ENCODE data around the gene POP5.

Gene POP5

DNA sequence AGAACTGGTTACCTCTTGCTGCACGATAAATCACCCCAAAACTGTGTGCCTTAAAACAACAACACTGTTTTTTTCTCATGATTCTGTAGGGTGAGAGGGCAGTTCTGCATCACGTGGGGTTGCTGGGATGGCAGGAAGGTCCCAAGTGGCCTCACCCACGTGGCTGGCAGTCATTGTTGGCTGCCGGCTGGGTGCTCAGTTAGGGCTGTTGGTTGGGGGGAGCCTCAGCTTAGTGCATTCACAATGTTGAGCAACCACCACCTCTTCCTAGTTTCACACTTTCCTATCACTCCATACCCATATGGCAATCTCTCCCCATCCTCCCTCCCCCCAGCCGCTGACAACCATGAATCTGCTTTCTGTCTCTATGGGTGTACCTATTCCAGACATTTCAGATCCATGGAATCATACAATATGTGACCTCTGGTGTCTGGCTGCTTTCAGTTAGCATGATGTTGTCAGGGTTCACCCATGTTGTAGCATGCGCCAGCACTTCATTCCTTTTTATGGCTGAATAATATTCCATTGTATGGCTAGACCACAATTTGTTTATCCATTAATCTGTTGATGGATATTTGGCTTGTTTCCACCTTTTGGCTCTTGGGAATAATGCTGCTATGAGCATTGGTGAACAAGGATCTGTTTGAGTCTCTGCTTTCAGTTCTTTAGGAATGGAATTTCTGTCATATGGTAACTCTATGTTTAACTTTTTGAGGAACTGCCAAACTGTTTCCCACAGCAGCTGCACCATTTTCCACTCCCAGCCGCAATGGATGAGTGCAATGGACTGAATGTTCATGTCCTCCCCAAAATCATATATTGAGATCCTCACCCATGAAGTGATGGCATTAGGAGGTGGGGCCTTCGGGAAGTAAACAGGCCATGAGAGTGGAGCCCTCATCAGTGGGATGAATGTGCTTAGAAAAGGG is 11.2 kb upstream of the POP5 start:
- 0 out of 22 replicates have a peak overlapping the region, but pooled peaks of 1 of the 11 experiments have one; percentile 3 for H3K4me2 ChIP-seq
- H3K27ac ChIP-seq, result no peak overlapping the region
- H3K36me3 ChIP-seq, result no peaks in the 10 kb centered on the region
- H3K9ac ChIP-seq, result no peak overlapping the region
- no peaks in the 10 kb centered on the region for H3K27me3 ChIP-seq
- H4K20me1 ChIP-seq, result no peaks in the 10 kb centered on the region; a peak in 1 of 22 replicates
- TF ChIP-seq Cebpa-rat (IDR thresholded peaks at IDR 0.05), result no peak
- no peak overlapping the region for H3K4me3 ChIP-seq
- peaks cover 0 to 6% (median 0%) of the 10 kb centered on the region in 10 experiments; a peak in 3 of 20 replicates for H3K4me1 ChIP-seq
- H3K9me3 ChIP-seq (replicated peaks in 1 of 11), result no peaks in the 10 kb centered on the region

DNA sequence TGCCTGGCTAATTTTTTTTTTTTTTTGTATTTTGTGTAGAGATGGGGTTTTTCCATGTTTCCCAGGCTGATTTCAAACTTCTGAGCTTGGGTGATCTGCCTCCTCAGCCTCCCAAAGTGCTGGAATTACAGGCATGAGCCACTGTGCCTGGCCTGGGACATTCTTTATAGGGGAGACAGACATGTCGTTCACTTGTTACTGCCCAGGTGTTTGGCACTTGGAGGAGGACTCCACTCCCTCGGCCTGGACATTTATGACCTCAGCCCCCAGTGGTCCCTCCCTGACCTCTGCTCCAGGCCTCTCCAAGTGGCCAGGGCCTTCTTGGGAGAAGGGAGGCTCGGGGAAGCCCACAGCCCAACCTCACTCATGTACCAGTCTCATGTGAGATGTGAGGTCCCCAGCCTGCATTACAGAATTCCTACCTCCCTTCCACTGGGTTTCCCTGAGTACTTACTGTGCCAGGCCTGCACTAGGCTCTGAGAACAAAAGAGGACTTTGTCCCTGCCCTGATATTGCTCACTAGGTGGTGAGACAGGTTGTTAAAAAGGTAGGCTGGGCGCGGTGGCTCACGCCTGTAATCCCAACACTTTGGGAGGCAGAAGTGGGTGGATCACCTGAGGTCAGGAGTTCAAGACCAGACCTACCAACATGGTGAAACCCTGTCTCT is 9.7 kb upstream of the POP5 start:
- Histone ChIP-seq H3K9me3 (replicated peaks in 1 of 11) (no peaks in the 10 kb centered on the region), H3K4me2 (no peak overlapping the region), H4K20me1 (peaks cover 0 to 3% (median 0%) of the 10 kb centered on the region in 11 experiments; a peak in 3 of 22 replicates), H3K9ac (no peak overlapping the region), H3K4me3 (no peak overlapping the region), H3K4me1 (peaks cover 0 to 6% (median 0%) of the 10 kb centered on the region in 10 experiments; a peak in 3 of 20 replicates), H3K27me3 (peaks cover 4 to 10% (median 7%) of the 10 kb centered on the region in 11 experiments), H3K36me3 (no peaks in the 10 kb centered on the region), H3K27ac (no peak overlapping the region)
- no peak for TF ChIP-seq Cebpa-rat (IDR thresholded peaks at IDR 0.05)

DNA sequence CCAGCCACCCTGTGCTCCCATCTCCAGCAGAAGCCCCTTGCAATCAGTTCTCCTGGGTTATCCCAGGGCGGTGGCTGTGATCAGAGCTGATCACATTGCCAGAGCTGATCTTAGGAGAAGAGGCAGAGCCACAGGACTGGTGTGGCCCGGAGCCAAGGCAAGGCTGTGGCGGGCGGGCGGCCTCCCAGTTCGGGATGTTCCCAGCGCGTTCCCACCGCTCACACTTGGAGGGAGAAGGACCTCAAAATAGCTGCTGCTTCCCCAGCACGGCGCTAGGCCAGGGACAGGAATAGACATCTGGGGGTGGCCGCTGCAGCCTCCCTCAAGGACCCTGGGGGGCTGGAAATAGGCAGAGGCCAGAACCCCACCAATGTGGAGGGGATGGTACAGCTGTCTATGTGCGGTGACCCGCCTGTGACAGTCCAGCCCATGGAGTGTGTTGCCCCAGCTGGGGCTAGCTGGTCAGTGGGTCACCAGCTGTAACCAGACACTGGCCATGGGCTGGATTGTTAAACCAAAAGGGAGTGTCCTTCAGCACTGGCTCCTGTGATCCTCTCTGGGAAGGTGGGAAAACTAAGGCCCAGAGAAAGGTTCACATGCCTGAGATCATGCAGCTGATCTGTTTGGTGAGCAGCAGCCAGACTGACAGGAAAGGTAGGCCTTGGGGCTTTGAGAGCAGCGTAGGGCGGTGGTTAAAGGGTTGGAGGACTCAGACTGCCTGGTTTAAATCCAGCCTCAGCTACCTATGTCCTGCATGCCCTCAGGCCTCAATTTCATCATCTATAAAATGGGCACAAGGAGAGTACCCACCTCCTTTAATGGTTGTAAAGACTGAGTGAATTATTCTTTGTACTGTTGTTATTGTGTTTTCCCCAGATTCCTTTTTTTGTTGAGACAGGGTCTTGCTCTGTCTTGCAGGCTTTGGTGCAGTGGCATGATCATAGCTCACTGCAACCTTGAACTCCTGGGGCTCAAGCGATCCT is 8.0 kb upstream of the POP5 start:
- Histone ChIP-seq H3K9me3 (replicated peaks in 1 of 11) (no peaks in the 10 kb centered on the region), H4K20me1 (peaks cover 0 to 6% (median 0%) of the 10 kb centered on the region in 11 experiments; a peak in 7 of 22 replicates), H3K4me3 (no peak overlapping the region), H3K36me3 (no peaks in the 10 kb centered on the region), H3K27me3 (peaks cover 21 to 27% (median 24%) of the 10 kb centered on the region in 11 experiments), H3K4me2 (no peak overlapping the region), H3K4me1 (peaks cover 0 to 12% (median 7%) of the 10 kb centered on the region in 10 experiments; a peak in 11 of 20 replicates), H3K27ac (no peak overlapping the region), H3K9ac (no peak overlapping the region)
- no peak for TF ChIP-seq Cebpa-rat (IDR thresholded peaks at IDR 0.05)

DNA sequence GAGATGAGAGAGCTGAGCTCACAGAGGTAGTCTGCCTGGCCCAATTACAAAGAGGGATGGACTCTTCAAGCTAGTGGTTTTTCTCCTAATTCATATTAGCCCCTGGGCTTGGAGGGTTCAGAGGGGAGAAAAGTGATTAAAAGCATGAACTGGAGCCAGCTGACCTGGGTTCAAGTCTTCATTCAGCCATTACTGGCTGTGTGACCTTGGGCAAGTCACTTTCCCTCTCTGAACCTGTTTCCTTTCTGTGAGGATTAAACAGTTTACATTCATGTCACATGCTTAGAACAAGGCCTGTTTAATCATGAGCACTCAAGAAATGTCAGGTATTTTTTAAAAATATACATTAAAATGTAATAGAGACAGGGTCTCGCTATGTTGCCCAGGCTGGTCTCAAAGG is 7.2 kb upstream of the POP5 start:
- no peaks in the 10 kb centered on the region for H3K36me3 ChIP-seq
- no peak overlapping the region for H3K4me2 ChIP-seq
- no peaks in the 10 kb centered on the region for H3K9me3 ChIP-seq (replicated peaks in 1 of 11)
- H4K20me1 ChIP-seq, result peaks cover 0 to 13% (median 0%) of the 10 kb centered on the region in 11 experiments; a peak in 8 of 22 replicates
- H3K4me1 ChIP-seq, result peaks cover 0 to 15% (median 9%) of the 10 kb centered on the region in 10 experiments; a peak in 11 of 20 replicates
- no peak for TF ChIP-seq Cebpa-rat (IDR thresholded peaks at IDR 0.05)
- H3K9ac ChIP-seq, result no peak overlapping the region
- H3K27ac ChIP-seq, result no peak overlapping the region
- peaks cover 29 to 36% (median 32%) of the 10 kb centered on the region in 11 experiments for H3K27me3 ChIP-seq
- H3K4me3 ChIP-seq, result no peak overlapping the region

DNA sequence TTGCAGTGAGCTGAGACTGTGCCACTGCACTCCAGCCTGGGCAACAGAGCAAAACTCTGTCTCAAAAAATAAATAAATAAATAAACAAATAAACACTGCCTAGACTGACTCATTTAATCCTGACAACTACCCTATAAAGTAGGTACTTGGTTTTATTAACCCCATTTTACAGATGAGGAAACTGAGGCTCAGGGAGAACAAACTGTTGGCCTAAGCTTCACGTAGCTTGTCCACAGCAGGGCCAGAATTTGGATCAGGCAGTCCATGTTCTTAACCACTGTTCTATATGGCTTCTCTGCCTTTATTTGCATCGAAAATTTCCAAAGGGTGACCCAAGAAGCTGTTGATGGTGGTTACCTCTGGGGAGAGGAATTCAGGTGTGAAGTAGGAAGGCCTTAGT is 5.7 kb upstream of the POP5 start:
- Histone ChIP-seq H3K9me3 (replicated peaks in 1 of 11) (no peaks in the 10 kb centered on the region), H3K4me3 (no peak overlapping the region), H3K4me2 (no peak overlapping the region), H3K36me3 (no peaks in the 10 kb centered on the region), H3K27me3 (peaks cover 31 to 44% (median 35%) of the 10 kb centered on the region in 11 experiments), H3K27ac (no peak overlapping the region), H4K20me1 (peaks cover 0 to 13% (median 0%) of the 10 kb centered on the region in 11 experiments; a peak in 8 of 22 replicates), H3K4me1 (peaks cover 4 to 17% (median 13%) of the 10 kb centered on the region in 10 experiments; a peak in 18 of 20 replicates), H3K9ac (no peak overlapping the region)
- TF ChIP-seq Cebpa-rat (IDR thresholded peaks at IDR 0.05), result no peak

DNA sequence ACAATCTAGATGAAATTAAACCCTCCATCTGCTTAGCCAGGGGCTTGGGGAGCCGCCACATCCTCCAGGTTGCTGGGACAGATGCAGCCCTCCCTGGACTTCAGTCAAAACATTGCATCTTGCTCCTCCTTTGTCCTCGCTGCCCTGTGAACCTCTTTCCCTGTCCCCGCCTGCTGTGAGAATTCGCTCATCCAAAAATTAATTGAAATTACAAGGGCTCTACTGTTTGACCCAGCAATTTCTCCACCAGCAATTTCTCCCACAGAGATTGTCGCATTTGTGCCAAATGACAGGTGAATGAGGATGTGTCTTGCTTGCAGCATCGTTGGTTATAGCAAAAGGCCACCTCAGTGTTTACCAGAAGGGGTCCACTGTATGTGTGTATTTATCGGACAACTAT is 5.0 kb upstream of the POP5 start:
- no peaks in the 10 kb centered on the region for H3K9me3 ChIP-seq (replicated peaks in 1 of 11)
- H3K27ac ChIP-seq, result no peak overlapping the region
- H4K20me1 ChIP-seq, result peaks cover 0 to 13% (median 0%) of the 10 kb centered on the region in 11 experiments; a peak in 8 of 22 replicates
- H3K9ac ChIP-seq, result no peak overlapping the region
- H3K4me2 ChIP-seq, result no peak overlapping the region
- peaks cover 31 to 44% (median 35%) of the 10 kb centered on the region in 11 experiments for H3K27me3 ChIP-seq
- peaks cover 4 to 19% (median 16%) of the 10 kb centered on the region in 10 experiments; a peak in 18 of 20 replicates for H3K4me1 ChIP-seq
- H3K36me3 ChIP-seq, result no peaks in the 10 kb centered on the region
- no peak for TF ChIP-seq Cebpa-rat (IDR thresholded peaks at IDR 0.05)
- no peak overlapping the region for H3K4me3 ChIP-seq

DNA sequence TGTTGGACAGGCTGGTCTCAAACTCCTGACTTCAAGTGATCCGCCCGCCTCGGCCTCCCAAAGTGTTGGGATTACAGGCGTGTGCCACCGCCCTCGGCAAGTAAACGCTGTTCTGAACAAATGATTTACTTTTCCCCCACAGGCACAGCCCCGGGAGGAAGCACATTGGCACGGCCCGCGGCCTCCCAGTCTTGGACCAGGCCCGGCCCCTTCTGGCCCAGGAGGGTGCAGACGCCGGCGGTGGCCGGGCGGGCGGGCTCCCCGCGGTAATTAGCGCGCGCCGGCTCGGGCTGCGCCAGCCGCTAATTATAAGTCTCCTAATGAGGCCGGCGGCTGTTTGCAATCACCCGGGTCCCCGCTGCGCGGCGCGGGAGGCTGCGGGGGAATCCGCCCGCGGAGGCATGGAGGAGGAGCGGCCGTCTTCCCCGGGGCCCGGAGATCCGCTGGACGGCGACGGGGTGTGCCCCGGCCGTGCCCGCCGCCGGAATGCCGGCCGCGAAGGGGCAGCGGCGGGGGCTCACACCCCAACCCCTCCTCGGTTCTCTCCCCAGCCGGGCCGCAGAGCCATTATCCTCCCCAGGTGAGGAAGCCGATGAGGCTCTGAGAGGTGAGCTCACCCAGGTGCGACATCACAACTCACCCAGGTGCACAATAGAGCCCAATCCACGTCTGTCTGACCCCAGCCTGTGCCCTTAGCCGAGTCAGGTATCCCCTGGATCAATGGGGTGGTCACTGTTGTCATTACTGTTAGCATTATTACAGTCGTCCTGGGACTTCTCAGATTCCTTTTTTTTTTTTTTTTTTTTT is 3.3 kb upstream of the POP5 start:
- H3K4me3 ChIP-seq, result peak overlapping the region; percentile 44 to 69 (median 55)
- peaks cover 0 to 24% (median 8%) of the 10 kb centered on the region in 11 experiments; a peak in 13 of 22 replicates for H4K20me1 ChIP-seq
- no peak overlapping the region for H3K27ac ChIP-seq
- no peak for TF ChIP-seq Cebpa-rat (IDR thresholded peaks at IDR 0.05)
- no peaks in the 10 kb centered on the region for H3K9me3 ChIP-seq (replicated peaks in 1 of 11)
- H3K27me3 ChIP-seq, result peaks cover 31 to 44% (median 35%) of the 10 kb centered on the region in 11 experiments
- H3K4me1 ChIP-seq, result peaks cover 14 to 28% (median 24%) of the 10 kb centered on the region in 10 experiments
- H3K4me2 ChIP-seq, result peak overlapping the region; percentile 75 to 94 (median 89)
- H3K9ac ChIP-seq, result peak overlapping the region; percentile 30 to 66 (median 55); a peak in 19 of 22 replicates
- peaks cover 1 to 7% (median 6%) of the 10 kb centered on the region in 11 experiments; a peak in 20 of 22 replicates for H3K36me3 ChIP-seq
